Prostate gland (tissue), 2 donors: ENCODE data around the gene CNTN4. TPM values are rescaled to one million over a fixed set of nuclear protein-coding genes. Genes with fewer than 3 reads are reported as not detected.

Source experiments
- DNase-seq: peaks from one replicate; pipeline ENCODE4 v3.0.0-alpha.2; 2019; ENCODE audit warnings: low spot score
- H3K27ac ChIP-seq, 2 donors: fragments of 200-600 bp; sonication (generic); 2 replicates each; pipeline ENCODE4 v1.5.1; 2017 to 2019
- H3K27me3 ChIP-seq: fragments of 200-600 bp; sonication (generic); replicated peaks from 2 replicates; pipeline ENCODE4 v1.5.1; 2019; ENCODE audit not compliant: insufficient read depth
- H3K36me3 ChIP-seq, 2 donors: fragments of 200-600 bp; sonication (generic); 1 replicate in 1 of 2; 2 replicates in 1 of 2; pipeline versions ENCODE4 v1.5.1 to v1.8.1; 2017 to 2019
- H3K4me1 ChIP-seq: fragments of 200-600 bp; sonication (generic); replicated peaks from 2 replicates; pipeline ENCODE4 v1.5.1; 2019
- H3K4me3 ChIP-seq, 2 donors: fragments of 200-600 bp; sonication (generic); 2 replicates each; pipeline ENCODE4 v1.5.1; 2017 to 2019
- H3K9me3 ChIP-seq: fragments of 200-600 bp; sonication (generic); 2 replicates; pipeline ENCODE4 v1.5.1; 2017
- CTCF ChIP-seq, 4 experiments: fragments of 200-600 bp in 2 of 4; fragments of 450-650 bp in 2 of 4; sonication (generic) in 2 of 4; IDR thresholded peaks; 1 replicate in 3 of 4; 2 replicates in 1 of 4; pipeline ENCODE4 v1.5.1; 2016 to 2019; ENCODE audit warnings: antibody characterized with exemption in 4 of 4, mild to moderate bottlenecking in 2 of 4, moderate library complexity in 2 of 4
- POLR2A ChIP-seq: fragments of 450-650 bp; IDR thresholded peaks from one replicate; pipeline ENCODE4 v1.6.1; 2016; ENCODE audit warnings: antibody characterized with exemption, mild to moderate bottlenecking
- POLR2AphosphoS5 ChIP-seq: sonication (generic); formaldehyde crosslinking; IDR thresholded peaks from one replicate; pipeline ENCODE4 v1.6.1; 2017; ENCODE audit warnings: antibody characterized with exemption
- WGBS: methylation state at CpG from one replicate; pipeline ENCODE4 v1.1.5; 2018; 5-methylcytosine and 5-hydroxymethylcytosine counted together
- intact Hi-C: fragments of 100-400 bp; cut with DNase I; formaldehyde crosslinking; loops from one replicate; pipeline ENCODE4 v1.14.2; 2022
- total RNA-seq, 2 donors: library from RNA; depleted of rRNA; stranded (reverse); fragments of >200 nt; gene quantifications; one replicate each; pipeline ENCODE4 v1.1.0, GENCODE V29; 2016

CNTN4 gene
- total RNA-seq, 2 donors from 2014 or later = 1.5 to 5.7 TPM

GRCh38 chr3:2148561-2149340 lies 50.1 kb downstream of the CNTN4 start:
- 84% methylated on average over 10 of the region's 10 CpGs for WGBS
- no peaks in the 10 kb centered on the region for H3K4me1 ChIP-seq
- no peak overlapping the region for H3K27ac ChIP-seq

GRCh38 chr3:2153053-2153452 lies 54.4 kb downstream of the CNTN4 start:
- intact Hi-C loops = no loop called here
- TF ChIP-seq POLR2AphosphoS5 (no peak), POLR2A (no peak), CTCF (IDR thresholded peaks at IDR 0.05) (no peak)
- no peak for DNase-seq

More at GRCh38 chr3:2148561-2149340, 50.1 kb downstream of the CNTN4 start:
- DNase-seq = no peak
- Histone ChIP-seq H3K36me3 (no peaks in the 10 kb centered on the region), H3K9me3 (no peaks in the 10 kb centered on the region), H3K4me3 (no peak overlapping the region), H3K27me3 (no peaks in the 10 kb centered on the region)
- intact Hi-C loops = no loop called here
- no peak for TF ChIP-seq POLR2AphosphoS5
- no peak for TF ChIP-seq CTCF (IDR thresholded peaks at IDR 0.05)
- no peak for TF ChIP-seq POLR2A

GRCh38 chr3:2153547-2153946 lies 54.9 kb downstream of the CNTN4 start:
- no peaks in the 10 kb centered on the region for H3K36me3 ChIP-seq
- 75% methylated on average over 5 of the region's 5 CpGs for WGBS
- no peak for TF ChIP-seq POLR2AphosphoS5
- no peak for TF ChIP-seq CTCF (IDR thresholded peaks at IDR 0.05)
- no peak for TF ChIP-seq POLR2A
- H3K27ac ChIP-seq = no peak overlapping the region
- H3K4me3 ChIP-seq = no peak overlapping the region
- no peaks in the 10 kb centered on the region for H3K9me3 ChIP-seq
- no peaks in the 10 kb centered on the region for H3K27me3 ChIP-seq
- intact Hi-C loops = no loop called here
- no peak for DNase-seq
- H3K4me1 ChIP-seq = no peaks in the 10 kb centered on the region

More at GRCh38 chr3:2153053-2153452, 54.4 kb downstream of the CNTN4 start:
- Histone ChIP-seq H3K36me3 (no peaks in the 10 kb centered on the region), H3K4me1 (no peaks in the 10 kb centered on the region), H3K9me3 (no peaks in the 10 kb centered on the region), H3K4me3 (no peak overlapping the region), H3K27ac (no peak overlapping the region), H3K27me3 (no peaks in the 10 kb centered on the region)
- WGBS = 96% methylated on average over 2 of the region's 2 CpGs

GRCh38 chr3:2154621-2155020 lies 56.0 kb downstream of the CNTN4 start:
- Histone ChIP-seq H3K4me1 (no peaks in the 10 kb centered on the region), H3K27me3 (no peaks in the 10 kb centered on the region), H3K36me3 (no peaks in the 10 kb centered on the region), H3K27ac (no peak overlapping the region), H3K9me3 (no peaks in the 10 kb centered on the region), H3K4me3 (no peak overlapping the region)
- intact Hi-C loops = no loop called here
- DNase-seq = no peak
- no peak for TF ChIP-seq POLR2A
- TF ChIP-seq POLR2AphosphoS5 = no peak
- no peak for TF ChIP-seq CTCF (IDR thresholded peaks at IDR 0.05)
- 11% methylated on average over 3 of the region's 3 CpGs for WGBS
